ENCODE data around the gene ADA.
"Not testable (repeated sequence)": the region's sequence is repeated elsewhere in the genome, so short reads cannot be mapped to it uniquely, and the experiment has no call there.

ADA gene

DNA sequence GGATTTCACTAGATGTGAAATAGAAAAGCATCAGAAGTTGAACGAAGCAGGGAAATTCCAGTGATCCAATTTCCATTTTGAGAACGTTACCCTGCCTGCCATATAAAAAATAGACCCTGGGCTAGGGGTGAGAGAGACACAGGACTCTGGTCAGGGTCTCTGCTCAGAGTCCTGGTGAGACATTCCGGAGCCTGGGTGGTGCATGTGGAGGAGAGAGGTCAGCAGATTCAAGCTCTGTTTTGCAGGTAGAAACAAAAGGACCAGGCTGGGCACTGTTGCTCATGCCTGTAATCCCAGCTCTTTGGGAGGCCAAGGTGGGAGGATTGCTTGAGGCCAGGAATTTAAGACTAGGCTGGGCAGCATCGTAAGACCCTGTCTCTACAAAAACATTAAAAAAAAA, 51.2 kb downstream of the ADA start:
- DNase-seq (ENCODE audit: low read depth in 2 of 2), result no peak

DNA sequence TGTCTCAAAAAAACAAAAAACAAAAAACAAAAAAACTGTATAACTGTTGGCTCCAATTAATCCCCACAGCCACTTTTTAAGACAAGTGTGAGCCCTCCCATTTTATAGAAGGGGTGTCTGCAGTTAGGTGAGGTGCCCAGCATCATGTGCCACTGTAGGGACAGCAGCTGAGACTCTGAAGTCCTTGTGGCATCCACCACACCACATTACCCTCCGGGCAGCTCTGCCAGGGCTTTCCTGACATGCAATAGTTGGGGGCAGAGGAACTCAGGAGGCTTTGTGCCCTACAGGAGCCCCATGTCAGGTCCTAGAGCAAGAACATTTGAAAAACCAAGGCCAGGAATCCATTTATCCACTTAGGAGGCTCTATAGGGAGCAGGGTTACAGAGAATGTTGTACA, 51.8 kb downstream of the ADA start:
- no peak for DNase-seq (ENCODE audit: low read depth in 2 of 2)

DNA sequence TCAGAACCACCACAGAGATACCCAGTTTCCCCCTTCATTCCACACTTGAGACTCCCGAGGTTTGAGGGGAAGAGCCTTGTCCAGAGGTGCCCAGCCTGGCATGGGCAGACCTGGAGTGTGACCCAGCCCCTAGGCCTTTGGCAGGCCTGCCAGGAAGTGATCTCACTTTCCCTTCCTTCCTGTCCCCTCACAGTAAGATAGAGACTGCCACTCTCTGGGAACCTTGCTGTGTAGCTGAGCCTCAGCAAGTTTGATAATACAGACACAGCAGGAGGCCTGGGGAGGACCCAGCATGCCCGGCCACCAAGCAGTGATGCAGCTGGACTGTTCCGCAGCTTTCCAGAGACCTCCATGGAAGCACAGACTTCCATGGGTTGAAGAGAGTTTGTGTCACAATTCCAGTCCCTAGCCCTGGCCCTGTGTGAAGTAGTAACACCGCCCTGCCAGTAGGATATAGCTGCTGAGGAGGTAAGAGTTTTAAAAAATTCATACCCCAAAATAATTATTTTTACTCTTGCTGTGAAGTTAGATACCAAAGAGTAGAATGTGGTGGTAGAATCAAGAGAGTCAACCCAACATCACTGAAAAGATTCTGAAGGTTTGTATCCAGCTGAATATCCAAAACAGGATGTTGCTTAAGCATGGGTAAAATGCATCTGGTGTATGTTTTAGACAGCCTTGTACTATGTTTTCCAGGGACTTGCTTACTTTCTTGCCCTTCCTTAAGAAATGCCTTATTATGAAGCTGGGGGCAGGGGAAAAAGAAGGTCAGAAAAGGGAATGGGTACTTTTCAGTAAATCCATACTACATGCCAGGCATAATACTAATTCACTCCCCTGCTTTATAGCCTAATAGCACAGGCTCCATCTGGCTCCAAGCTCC, 52.8 kb downstream of the ADA start:
- no peak for DNase-seq (ENCODE audit: low read depth in 2 of 2)

DNA sequence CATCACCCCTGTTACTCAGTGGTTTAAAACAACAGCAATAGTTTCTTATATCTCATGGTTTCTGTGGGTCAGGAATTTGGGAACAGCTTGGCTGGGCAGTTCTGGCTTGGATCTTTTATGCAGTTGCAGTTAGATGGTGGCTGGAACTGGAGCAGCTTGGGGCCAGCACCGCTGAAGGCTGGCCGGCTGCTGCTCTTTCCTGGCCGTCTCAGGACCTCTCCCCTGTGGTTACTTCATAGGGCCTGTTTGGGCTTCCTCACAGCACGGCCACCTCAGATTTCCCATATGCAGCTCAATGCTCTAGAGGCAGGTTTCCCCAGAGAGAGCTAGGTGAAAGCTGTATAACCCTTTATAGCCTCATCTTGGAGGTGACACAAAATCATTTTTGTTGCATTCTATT, 53.6 kb downstream of the ADA start:
- DNase-seq (ENCODE audit: low read depth in 2 of 2), result no peak

DNA sequence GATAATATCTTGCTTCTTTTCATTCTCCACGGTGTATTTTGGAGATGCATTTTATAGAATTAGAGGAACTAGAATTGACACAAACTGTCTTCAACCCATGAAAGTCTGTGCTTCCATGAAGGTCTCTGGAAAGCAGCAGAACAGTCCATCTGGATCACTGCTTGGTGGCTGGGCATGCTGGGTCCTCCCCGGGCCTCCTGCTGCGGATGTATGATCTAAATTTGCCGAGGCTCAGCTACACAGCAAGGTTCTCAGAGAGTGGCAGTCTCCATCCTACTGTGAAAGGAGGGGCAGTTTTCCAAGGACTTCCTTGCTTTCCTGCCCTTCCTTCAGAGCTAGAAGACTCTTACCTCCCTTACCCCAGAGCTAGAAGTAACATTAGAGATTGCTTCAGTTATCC, 54.0 kb downstream of the ADA start:
- no peak for DNase-seq (ENCODE audit: low read depth in 2 of 2)

DNA sequence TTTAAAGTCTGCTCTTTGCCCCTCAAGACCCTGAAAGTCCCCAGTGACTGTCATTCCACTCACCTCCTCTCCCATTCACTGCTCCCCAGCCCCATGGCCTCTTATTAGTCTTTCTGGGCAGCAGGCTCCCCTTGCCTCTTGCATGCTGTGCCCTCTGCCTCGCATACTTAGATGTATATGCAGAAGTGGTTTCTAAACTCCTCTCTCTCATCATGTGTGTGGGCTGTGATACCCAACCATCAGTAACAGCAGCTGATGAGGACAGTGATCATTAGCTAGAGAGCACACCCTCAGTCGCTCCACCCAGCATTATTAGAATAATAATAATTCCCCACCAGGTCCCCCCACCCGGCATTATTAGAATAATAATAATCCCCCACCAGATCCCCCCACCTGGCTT, 54.6 kb downstream of the ADA start:
- DNase-seq (ENCODE audit: low read depth in 2 of 2), result no peak

DNA sequence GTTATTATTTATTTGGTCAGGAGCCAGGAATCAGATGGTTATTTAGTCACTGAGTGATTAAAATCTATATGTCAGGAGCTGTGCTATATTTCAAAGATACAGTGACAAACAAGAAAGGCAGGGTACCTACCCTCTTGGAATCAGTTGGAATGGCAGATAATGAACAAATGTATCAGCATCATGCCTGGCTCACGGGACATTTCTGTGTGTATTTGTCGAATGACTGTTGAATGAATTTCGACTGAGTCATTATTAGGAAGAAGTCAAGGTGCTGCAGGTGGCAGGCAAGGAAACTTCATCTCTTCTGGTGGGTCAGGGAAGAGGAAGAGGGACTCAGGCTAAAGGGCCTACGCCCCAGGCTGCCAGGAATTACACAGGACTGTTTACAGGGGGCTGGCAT, 55.5 kb downstream of the ADA start:
- no peak for DNase-seq (ENCODE audit: low read depth in 2 of 2)

DNA sequence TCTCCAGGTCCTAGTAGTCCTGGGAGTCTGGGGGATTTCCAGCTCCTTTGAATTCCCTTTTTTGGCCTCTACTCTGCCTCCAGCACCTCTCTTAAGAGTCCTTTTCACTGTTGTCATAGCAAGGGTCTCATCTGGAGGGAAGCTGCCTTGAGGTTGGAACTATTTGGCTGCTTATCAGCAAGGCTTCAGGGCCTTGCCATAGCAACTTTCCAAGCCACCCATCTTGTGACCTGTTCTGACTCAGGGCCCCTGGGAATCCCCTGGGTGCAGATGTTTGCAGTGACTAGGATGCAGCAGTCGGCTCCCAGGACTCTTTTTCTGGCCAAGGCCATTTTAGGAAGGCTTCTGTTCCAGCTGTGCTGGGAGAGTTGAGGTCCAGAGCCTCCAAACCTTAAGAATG, 56.8 kb downstream of the ADA start:
- no peak for DNase-seq (ENCODE audit: low read depth in 2 of 2)

DNA sequence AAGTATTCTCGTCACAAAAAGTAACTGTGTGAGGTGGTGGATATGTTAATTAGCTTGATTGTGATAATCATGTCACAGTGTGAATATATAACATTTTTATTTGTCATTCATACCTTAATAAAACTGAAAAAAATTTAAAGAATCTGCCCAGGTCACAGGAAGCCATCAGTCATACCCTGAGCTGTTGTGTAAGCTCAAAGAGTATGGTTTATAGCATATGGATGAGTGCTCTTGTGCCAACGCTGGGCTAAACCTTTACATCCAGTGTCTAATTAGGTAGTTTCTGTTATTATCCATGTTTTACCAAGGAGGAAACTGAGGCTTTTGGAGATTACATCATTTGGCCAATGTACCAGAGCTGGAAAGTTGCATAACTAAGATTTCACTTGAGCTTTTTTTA, 57.7 kb downstream of the ADA start:
- DNase-seq (ENCODE audit: low read depth in 2 of 2), result no peak

DNA sequence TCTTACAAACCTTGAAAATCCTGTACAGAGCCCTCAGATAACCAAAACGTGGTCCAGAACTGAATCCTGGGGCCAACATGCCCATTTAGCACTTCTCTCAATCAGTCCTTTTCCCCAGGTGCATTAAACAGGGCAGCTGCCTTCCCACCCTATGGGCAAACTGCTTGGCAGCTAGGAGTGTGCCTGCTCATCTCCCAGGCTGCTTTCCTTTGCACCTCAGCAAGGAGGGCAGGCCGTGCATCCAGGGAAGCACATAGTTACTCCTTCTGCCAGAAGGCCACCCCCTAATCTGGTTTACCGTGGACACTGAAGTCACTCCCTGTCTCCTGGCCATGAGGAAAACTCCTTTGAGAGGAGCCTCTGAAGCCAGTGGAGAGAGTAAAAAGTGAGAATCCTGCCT, 59.1 kb downstream of the ADA start:
- no peak for DNase-seq (ENCODE audit: low read depth in 2 of 2)

DNA sequence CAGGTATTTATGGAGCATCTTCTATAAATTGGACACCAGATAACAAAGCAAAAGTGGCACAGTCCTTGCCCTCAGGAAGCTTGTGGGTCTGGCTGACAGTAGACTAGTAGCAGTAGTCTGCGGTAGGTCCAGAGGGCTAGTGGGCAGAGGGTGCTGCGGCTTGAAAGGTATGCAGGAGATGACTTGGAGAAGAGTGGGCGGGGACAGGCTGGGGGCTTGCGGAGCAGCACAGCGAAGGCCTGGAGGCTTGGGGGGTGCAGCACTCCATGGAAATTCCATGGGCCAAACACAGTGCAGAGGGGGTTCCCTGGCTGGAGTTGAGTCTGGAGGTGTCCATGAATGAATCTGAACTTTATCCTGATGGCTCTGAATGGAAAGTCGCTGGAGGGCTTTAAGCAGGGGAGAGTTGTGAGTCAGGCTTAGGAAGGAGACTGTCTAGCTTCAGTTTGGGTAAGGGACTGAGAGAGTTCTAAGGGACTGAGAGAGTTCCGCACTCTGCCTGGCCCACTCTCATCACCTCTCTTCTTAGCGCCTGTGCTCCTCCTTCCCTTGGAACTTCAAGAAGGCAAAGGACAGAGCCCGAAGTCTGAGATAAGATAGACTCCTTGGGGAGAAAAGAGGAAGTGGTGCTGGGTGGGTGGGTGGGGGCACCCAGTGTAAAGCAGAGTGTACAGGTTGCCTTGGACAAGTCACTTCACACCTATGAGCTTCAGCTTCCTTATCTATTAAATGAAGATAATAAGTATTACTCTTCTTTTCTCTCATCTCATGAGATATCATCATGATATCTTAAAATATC, 60.3 kb downstream of the ADA start:
- no peak for DNase-seq (ENCODE audit: low read depth in 2 of 2)

DNA sequence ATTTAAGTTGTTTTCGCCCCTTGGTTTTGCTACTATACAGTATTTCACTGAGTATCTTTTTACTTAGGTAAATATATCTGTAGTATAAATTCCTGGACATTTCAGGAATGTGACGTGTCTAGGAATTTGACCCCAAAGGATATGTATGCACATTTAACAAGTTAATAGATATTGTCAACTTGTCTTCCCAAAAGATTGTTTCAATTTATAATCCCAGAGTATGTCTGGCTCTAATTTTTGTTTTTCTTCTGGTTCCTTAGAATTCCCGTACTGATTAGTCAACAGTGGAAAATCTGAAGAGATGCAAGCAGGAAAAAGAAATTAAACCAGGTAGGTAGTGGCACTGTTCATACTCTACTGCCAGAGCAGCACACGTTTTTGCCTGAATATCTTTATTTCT, 62.0 kb downstream of the ADA start:
- DNase-seq (ENCODE audit: low read depth in 2 of 2), result no peak

DNA sequence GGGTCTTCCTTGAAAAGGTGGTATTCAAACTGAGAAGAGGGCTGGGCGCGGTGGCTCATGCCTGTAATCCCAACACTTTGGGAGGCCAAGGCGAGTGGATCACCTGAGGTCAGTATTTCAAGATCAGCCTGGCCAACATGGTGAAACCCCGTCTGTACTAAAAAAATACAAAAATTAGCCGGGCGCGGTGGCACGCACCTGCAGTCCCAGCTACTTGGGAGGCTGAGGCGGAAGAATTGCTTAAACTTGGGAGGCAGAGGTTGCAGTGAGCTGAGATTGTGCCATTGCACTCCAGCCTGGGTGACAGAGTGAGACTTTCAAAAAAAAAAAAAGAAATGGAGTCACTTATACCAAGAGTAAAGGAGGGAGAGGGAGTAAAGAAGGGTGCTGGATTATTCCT, 63.2 kb downstream of the ADA start:
- DNase-seq (ENCODE audit: low read depth in 2 of 2), result not testable (repeated sequence)

DNA sequence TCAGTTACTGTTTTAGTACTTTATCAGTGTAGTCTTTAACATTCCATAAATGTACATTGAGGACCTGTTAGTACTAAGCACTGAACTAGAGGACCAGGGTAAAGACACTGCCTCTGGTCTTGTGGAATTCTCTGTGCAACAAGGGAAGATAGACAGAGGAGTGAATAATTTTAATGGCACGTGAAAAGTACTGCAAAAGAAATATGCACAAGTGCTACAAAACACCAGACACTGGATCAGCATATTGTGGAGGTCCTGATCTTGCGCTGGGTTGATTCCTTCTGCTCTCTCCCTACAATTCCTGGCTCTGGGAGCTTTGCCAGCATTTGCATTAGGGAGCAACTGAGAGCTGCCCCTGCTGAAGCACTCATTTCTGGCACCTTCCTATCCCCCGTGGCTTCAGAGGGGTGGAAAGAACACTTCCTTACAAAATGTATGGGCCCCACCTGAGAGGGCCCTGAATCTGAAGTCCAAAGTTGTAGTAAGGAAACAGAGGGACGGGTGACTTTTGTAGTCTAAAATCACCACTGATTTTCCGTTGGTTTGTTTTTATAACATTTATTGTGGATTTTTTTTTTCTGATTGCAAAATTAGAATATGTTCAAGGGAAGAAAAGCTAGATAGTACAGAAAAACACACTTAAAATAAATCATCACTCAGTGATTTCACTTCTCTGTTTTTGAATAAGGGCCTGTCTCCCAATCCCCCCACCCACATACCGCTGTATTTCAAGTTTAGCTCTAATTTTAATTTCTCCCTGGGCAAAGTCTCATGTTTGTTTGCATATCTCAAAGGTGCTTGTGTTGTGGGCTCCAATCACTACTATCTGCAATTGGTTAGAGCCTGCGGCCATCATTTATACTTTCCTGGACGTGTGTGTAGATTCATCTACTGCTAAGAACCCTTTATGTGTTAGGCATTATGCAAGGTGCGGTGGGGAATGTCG, 64.2 kb downstream of the ADA start:
- DNase-seq (ENCODE audit: low read depth in 2 of 2), result no peak

DNA sequence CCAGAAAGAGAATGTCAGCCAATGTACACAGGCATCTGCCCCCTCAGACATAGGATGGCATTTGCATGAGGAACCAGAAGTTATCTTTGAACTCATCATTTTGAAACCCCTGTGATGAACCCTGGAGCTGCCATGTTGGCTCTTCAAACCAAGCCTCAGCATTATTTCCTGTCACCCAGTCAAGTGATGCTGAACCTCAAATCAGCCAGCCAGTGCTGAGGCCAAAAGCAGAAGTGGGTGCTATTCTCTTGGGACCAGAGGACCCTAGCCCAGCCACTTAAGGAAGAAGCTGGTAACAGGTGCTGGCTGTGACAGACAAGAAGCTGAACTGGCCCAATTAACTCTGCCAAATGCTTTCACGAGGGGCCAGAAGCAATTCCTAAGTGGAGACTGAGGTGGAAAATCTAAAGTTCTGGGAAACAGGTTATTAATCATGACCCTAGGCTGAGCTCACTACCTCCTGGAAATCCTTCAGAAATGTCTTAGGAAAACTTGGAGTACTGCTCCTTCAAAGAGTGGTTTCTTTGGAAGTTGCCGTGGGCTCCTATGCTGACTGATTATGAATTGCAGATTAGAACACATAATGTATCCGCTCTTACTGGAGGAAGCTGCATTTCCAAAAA, 65.1 kb downstream of the ADA start:
- DNase-seq (ENCODE audit: low read depth in 2 of 2), result no peak

DNA sequence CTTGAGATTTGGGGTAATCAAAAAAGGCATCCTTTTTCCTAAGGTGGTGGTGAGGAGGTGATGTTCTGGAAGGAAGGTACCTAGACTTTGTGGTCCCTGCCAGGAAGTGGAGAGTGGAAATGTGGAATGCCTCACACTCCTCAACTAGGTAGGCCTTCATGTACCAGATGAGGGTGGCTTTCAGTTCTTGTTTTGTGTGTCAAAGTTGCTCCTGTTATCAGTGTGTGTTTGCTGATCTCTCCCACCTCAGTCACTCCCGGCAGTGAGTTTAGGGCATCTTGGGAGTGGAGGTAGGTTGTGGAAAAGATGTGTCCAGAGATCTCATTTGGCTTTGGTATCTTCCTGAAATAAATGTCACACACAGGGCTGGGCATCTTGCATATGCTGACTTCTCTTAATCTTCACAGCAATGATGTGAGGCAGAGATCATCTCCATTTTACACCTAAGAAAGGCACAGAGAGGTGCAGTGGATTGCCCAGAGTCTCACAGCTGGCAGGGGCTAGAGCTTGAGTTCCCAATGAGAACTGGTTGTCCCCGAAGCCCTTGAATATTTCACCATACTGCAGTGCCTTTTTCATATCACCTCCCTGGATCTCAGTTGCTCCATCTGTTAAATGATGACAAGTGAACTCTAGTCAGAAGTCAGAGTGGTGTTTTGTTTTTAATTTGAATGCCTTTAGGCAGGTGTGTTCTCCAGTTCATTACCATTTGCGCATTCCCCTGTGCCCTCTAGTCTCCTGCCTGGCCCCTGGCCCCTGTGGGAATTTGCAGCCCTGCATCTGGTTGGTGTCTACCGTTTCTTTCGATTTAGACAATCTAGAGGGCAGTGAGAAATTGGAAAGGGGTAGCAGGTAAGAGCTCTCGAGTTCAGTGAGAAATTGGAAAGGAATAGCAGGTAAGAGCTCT, 66.2 kb downstream of the ADA start:
- no peak for DNase-seq (ENCODE audit: low read depth in 2 of 2)

DNA sequence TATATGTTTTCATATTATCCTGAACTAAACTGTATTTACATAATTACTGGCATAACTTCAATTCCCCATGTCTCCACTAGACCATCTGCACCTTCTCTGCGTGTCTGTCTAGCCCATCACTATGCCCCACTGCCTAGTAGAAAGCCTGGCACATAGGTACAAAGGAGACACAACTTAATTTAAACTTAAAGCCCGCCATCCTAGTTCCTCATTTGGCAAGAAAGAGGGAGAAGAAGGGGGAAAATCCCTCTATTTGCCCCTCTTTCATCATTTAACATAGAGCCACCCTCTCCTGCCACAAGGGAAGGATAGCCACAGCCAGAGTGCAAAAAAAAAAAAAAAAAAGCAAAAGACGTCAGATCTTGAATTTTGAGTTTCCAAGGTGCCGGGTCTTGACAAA, 67.3 kb downstream of the ADA start:
- no peak for DNase-seq (ENCODE audit: low read depth in 2 of 2)

DNA sequence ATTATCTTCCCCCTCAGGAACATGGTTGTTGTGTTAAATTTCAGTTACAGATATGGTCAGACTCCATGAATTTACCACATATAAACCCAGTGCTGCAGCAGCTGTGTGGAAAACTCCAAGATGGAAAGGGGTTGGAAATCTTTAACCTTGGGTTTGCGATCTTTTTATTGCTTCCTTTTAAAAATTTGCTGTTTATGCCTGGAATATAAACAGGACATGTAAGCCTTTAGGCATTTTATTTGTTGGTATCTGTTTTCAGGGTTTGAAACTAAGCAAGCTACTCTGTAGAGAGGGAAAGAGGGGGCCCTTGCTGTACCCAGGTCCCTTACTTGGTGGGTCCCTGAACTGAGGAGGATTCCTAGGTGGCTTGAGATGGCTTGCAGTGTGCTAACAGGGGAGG, 68.3 kb downstream of the ADA start:
- no peak for DNase-seq (ENCODE audit: low read depth in 2 of 2)

DNA sequence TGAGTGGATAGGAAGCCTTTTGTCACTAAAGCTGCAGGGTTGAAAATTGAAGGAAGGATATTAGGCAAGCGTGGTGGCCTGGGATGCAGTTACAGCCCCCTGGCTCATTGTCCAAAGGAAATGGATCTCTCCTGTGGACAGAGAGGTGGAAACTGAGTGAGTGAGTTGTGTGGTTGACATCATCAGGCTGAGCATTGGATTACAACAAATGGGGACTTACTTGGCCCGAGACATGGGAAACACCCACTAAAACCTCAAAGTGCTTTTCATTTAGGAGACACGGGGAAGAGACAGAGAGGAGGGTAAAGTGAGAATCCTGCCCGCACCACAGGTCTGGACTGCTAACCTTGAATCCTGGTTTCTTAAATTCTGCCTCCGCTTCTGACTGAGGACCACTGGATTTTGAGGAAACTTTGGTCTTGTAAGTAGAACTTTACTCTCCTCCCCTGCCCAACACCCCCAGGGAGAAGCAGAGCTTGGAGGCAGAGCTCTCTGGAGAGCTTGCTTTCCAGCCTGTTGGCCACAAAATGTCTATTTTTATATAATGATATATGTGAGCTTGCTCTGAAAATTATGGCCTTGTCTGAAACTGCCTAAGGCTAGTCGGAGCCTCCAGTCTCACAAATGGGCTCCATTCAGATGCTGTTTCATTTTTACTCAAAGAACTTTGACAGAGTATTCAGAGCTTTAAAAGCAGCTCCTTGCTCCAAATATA, 69.0 kb downstream of the ADA start, which contains the start of gene PKIG:
PKIG (plus strand) TSS at position 269 of the 715 bp plus-strand sequence. CDS start 31,978 bp downstream, outside the sequence.
- no peak for DNase-seq (ENCODE audit: low read depth in 2 of 2)

DNA sequence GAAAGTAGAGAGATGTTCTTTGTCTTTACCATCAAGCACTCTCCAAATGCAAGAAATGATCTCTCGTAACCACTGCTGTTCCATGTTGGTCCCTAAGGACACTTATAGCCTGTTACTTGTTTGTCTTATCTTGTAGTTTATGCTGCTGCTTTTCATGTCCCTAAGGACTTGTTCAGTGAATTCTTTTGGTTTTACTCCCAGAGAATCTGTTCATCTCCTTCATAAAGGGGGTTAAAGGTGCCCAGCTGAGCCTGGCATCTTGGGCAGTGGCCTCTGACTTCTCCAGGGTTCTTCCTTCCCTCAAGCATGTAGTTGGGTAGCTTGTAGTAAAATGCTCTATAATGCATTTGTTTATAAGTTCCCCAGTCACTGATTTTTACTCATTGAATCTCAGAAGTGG, 70.0 kb downstream of the ADA start:
- DNase-seq (ENCODE audit: low read depth in 2 of 2), result no peak

All from stimulated activated CD8-positive, alpha-beta memory T cell treated with anti-CD3 and anti-CD28 coated beads, Interleukin-2, amount 100 ng/mL, for 1 hour (primary cell).